DND-41 (cell line): ENCODE data around the gene RDH16.

Experiments used
- CTCF ChIP-seq: IDR thresholded peaks from 2 replicates; pipeline ENCODE4 v1.5.1; 2012; ENCODE audit warnings: borderline replicate concordance, low read length, moderate library complexity, mild to moderate bottlenecking; ENCODE audit not compliant: poor library complexity, severe bottlenecking; ENCODE audit errors: extremely low read depth
- EZH2 ChIP-seq: IDR thresholded peaks from 3 replicates; pipeline ENCODE4 v1.6.1; 2012; ENCODE audit warnings: borderline replicate concordance, low read depth, mild to moderate bottlenecking, moderate library complexity, low read length, inconsistent platforms; ENCODE audit not compliant: severe bottlenecking

GRCh38 chr12:56994231-56994746 lies 36.9 kb upstream of the RDH16 start:
- no peak for TF ChIP-seq CTCF
- no peak for TF ChIP-seq EZH2
